GM21576 (cell line): ENCODE measurements around the gene PRKN.

Experiments used
- ATAC-seq: cut with Tn5 transposase; IDR thresholded peaks from one replicate; pipeline ENCODE4 v1.9.1; 2021; ENCODE audit warnings: mild to moderate bottlenecking, moderate library complexity; ENCODE audit not compliant: unreplicated experiment

Gene PRKN

GRCh38 chr6:161486361-161487216, 1241.0 kb downstream of the PRKN start:
- ATAC-seq: no peak

DNA sequence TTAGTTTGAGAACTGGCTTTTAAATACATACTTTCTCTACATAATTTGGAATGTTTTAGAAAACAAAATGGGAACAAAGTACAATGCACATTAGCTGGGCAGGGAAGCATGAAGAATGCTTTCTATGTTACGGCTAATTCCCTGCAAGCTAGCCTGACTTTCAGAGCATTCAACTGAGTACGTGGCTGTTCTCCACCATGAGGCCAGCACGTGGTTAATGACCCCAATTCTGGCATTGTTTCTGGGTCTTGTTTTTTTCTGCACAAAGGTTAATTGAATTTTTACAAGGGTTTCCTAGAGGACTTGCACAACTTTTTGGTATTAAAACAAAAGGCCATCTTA, 1245.1 kb downstream of the PRKN start:
- no peak for ATAC-seq

DNA sequence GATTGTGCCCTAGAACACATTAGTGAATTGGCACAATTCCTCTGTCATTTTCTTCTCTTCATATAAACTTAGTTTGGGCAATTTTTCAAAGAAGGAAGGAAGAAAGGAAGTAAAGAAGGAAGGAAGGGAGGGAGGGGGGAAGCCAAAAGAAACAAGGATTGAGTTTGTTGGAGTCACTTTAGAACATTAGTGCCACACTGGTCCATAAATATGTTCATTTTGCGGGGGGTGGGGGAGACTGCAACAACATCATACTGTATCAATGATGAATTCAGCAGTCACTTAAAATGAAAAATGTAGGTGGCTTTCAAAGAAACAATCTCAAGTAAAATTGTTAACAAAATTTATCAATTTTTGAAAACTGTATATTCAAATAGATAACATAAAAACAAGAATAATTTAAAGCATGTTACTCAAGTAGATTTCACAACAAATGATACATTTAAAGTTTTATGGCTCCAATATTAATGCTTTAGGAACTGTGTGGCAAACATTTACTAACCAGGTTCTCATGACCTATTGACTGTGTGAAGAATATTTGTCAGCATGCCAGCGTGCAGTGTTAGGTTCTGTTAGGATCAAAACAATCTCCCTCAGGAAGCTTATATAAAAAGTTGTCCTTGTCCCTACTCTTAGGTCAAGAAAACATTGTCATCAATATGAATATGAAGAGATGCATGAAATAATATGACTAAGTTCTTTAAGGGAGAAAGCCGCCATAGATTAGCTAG, 1245.6 kb downstream of the PRKN start:
- no peak for ATAC-seq

DNA sequence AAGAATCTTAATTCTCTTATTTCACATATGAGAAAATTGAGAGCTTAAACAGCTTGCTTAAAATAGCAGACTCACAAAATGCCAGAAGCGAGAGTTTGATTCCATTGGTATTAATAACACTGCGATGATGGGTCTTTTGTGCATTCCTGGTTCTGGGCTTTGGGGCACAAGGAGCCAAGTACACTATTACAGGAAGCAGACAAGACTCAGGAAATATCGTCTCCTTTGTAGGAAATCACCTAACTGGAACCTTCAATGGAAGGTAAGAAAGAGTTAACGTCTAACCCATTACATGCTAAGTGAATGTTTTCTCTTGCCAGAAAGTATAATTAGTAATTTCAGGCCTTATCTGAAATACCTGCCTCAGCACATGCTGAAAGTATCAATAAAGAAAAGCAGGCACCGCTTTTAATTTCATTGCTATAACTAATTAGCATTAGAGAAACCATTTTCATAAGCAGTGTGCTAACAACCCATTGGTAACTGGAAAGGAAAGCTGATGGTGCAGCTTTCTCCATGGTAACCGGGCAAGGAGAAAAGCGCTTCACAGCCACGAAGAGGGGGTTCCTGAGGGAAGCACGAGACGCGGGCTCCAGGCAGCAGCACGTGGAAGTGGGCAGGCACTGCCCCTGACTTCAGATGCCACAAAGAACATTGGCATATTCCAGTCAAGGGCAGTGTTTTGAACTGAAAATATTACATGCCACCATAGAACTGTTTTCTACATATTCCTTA, 1247.0 kb downstream of the PRKN start:
- ATAC-seq: no peak

DNA sequence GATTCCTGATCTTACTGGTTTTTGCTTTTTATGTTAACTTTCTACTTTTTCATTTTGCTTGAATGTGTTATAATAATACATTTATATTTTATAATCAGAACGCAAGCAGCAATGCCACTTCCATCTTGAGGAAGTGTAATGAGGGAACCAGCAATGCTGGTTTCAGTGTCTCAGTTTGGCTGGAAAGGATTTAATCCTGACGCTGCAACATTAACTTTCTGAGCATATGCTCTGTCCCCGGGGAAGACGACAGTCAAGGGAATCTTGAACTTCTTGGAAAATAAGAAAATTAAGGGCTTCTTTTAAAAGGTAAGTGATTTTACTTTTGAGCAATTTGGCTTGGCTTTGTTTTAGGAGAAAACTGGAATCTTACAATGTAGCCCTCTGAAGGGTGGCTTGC, 1248.2 kb downstream of the PRKN start:
- ATAC-seq: no peak

GRCh38 chr6:161477876-161478425, 1249.6 kb downstream of the PRKN start:
- no peak for ATAC-seq

DNA sequence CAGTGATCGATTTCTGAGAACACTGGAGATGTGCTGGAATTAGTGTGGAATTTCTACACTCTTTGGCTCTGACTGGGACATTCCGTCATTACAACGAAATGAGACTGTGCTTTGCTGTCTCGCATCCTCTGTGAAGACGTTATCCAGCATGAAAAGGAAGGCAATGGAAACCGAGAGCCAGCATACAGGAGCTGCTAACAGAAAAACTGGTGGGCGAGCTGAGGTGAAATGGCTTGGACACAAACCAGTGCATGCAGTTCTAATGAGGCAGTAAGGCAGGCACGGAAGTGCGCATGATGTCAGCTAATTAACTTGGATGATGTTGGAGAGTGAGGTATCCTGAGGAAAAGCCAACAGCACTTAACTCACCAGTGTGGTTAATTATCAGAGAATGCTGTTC, 1250.9 kb downstream of the PRKN start:
- no peak for ATAC-seq

GRCh38 chr6:161465403-161465802, 1262.2 kb downstream of the PRKN start:
- ATAC-seq: no peak

- no peak for ATAC-seq
These were observed 1264.5 kb downstream of the PRKN start for GRCh38 chr6:161463071-161463470.

- ATAC-seq: no peak
These were observed 1265.4 kb downstream of the PRKN start for GRCh38 chr6:161462148-161462547.

DNA sequence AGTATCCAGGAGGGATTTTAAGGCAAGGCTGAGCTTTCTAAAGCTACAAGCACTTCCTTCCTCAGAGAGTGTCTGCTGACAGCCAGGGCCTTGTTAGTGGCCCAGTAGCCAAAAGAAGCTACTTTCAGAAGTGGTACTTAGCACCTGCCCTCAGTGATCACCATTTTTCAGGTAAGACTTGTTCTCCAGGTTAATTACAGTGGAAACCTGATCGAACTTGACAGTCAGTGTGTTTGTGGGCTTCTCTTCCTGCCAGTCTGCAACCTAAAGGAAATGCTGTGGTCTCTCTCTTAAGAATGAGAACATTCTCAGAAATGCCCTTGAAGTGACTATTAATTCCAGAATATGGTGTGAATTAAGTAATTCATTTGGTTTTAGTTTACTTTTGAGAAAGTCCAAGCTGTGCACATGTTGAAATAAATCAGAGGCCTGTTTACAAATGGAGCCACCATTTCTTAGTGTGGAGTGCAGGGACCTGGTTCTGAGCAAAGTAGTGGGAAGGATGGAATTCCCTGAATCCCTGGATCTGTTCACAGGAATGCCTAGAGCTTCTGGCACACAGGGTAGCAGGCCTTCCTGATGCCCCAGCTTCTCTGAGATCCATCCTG, 1268.5 kb downstream of the PRKN start:
- no peak for ATAC-seq

- ATAC-seq: no peak
These were observed 1269.2 kb downstream of the PRKN start for GRCh38 chr6:161458201-161458951.

GRCh38 chr6:161455848-161456247, 1271.7 kb downstream of the PRKN start:
- ATAC-seq: no peak

- no peak for ATAC-seq
These were observed 1274.0 kb downstream of the PRKN start for GRCh38 chr6:161453558-161453957.

DNA sequence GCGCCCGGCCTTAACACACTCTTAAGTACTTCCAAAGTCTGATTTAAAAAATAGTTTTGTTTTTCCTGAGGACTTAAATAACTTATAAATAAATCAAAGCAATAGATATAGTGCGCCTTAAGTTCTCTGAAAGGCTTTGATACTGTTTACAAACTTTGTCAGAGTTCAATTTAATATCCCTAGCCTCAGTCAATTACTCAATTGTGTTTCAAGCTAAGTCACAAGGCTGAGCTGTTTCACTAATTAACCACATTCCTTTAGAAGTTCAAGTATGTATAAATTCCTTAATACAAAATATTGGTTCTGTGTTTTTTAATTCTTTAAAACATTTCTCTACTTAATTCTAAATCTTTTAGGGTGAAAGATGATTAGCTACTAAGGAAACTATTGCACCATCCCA, 1275.3 kb downstream of the PRKN start:
- no peak for ATAC-seq

DNA sequence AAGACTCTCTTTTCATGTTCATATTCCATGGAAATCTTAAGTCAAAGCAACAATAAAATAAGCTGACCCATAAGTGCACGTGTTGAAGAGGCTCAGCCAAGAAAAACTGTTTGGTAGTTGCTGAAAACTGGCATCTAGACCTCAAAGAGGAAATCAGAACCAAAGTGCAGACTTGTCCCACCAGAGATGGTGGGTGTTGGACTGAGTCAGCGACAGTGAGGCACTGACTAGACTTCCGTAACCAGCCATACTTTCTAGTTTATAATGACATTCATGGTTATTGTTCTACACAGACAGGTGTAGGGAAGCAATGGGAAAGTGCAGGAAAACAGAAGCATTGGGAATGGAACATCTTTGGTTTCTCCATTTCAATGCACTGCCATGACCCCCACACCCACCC, 1278.0 kb downstream of the PRKN start:
- ATAC-seq: no peak

- no peak for ATAC-seq
These were observed 1280.6 kb downstream of the PRKN start for GRCh38 chr6:161446949-161447348.

DNA sequence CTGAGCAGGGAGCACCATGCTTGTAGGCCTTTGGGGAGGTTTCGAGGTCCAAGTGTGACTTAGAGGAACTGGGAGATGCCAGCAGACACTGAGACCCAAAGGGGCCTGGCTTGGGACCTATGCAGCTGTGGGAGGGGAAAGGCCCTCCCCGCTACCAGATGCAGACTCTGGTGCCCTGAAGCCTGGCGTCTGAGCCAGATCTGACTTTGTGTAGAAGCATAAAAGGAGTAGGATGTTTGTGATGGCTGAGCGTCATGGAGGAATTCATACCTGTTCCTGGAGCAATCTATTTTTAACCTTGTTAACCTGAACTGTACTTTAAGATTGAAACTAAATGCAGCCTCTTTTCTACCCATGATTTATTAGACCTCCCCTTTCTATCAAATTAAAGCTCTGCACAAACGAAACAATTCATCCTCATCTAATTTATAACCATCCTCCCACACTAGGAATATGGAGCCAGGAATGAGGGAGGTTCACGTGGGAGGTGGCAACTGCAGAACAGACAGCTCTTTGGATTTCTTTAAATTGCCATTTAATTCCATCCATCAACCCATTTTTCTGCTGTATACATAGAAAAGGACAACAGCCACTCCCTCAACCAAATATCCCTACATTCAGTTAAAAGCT, 1281.2 kb downstream of the PRKN start:
- no peak for ATAC-seq

DNA sequence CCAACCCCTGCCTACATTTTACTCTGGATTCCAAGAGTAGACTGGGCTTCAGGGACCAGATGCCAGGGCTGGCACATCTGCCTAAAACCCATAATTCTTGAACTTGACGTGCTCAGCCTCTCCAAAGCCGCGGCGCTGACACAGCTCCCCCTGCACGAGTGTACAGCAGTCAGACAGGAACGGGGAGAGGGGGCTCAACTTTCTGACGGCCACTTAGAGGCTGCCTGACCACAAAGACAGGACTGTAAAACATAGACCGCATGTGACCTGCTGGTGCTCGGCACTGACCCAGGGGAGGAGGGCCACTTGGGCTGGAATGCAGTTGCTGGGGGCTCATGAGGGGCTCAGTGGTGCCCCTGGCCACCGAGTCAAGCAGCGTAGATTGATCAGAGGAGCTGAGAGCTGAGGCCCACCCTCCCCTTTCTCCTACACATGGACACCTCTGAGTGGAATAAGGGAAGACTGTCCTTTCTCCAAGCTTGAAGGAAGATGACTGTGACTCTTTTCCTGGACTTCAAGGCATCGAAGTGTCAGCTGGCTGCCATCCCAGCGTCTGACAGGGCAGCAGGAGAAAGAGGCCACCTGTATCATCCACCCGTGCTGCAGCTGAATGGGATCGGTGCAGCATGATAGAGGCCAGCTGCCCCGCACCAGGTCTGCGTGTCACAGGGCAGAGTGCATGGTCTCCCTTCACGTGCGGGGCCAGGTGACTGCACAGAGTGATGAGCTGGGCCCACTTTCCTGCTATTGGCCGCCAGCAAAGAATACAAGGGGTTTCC, 1282.4 kb downstream of the PRKN start:
- ATAC-seq: no peak
